NB4 (cell line): ENCODE data around the gene MCF2.

Source experiments
- DNase-seq: peaks from one replicate; pipeline ENCODE4 v3.0.0; 2010; ENCODE audit warnings: low read depth
- H3K4me3 ChIP-seq: one replicate; pipeline ENCODE4 v1.5.1; 2011; ENCODE audit warnings: mild to moderate bottlenecking, low read depth, low read length, moderate library complexity
- MAX ChIP-seq: IDR thresholded peaks from 2 replicates; pipeline ENCODE4 v1.6.1; 2011; ENCODE audit warnings: low read depth, low read length
- MYC ChIP-seq: IDR thresholded peaks from 2 replicates; pipeline ENCODE4 v1.6.1; 2011; ENCODE audit warnings: low read depth, low read length
- POLR2A ChIP-seq: IDR thresholded peaks from 2 replicates; pipeline ENCODE4 v1.6.1; 2011; ENCODE audit warnings: mild to moderate bottlenecking; ENCODE audit not compliant: insufficient read length; ENCODE audit errors: extremely low read depth
- TF ChIP-seq, protein P1 (sequence below): IDR thresholded peaks from one replicate; pipeline ENCODE4 v1.5.1; 2012; ENCODE audit warnings: low read depth, low read length

MCF2 gene

GRCh38 chrX:139736151-139736550 is 28.2 kb upstream of the MCF2 start:
- no peak overlapping the region for H3K4me3 ChIP-seq
- no peak for DNase-seq
- no peak for TF ChIP-seq MAX
- no peak for TF ChIP-seq POLR2A
- TF ChIP-seq MYC: no peak
- TF ChIP-seq, protein P1, sequence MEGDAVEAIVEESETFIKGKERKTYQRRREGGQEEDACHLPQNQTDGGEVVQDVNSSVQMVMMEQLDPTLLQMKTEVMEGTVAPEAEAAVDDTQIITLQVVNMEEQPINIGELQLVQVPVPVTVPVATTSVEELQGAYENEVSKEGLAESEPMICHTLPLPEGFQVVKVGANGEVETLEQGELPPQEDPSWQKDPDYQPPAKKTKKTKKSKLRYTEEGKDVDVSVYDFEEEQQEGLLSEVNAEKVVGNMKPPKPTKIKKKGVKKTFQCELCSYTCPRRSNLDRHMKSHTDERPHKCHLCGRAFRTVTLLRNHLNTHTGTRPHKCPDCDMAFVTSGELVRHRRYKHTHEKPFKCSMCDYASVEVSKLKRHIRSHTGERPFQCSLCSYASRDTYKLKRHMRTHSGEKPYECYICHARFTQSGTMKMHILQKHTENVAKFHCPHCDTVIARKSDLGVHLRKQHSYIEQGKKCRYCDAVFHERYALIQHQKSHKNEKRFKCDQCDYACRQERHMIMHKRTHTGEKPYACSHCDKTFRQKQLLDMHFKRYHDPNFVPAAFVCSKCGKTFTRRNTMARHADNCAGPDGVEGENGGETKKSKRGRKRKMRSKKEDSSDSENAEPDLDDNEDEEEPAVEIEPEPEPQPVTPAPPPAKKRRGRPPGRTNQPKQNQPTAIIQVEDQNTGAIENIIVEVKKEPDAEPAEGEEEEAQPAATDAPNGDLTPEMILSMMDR: no peak

DNA sequence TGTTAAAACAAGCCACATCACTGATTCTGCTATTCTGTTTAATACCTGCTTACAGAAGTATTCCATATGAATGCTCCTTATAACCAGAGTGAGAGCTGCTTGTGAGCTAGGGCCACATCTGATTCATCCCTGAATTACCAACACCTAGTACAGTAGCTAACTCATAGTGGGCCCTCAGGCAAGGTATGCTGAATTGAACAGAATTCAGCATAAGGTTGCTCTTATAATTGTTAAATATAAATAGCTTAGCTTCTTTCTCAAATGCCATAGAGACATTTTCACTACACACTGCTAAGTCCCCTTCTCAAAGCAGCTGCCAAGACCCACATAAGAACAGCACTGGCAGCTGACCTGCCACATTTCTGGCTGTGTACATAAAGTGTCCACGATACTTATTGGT is 27.0 kb upstream of the MCF2 start:
- DNase-seq: no peak
- TF ChIP-seq MAX (no peak), MYC (no peak)
- no peak overlapping the region for H3K4me3 ChIP-seq

DNA sequence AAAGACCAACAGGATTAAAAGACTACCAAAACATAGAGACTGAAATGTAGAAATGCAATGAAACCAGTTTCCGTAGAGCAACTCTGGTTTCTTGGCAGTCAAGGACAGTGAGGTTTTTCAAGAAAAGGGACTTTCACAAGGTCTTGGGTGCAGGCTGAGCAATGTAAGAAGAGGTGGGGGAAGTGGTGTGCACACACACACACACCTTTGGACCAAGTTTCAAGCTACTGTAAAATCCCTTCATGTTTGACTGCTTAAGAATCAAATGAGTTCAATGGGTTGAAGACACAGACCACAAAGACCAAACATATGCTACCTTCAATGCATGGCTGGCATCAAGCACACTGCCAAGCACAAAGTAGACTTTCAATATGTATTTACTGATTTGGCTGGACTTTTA is 17.8 kb upstream of the MCF2 start:
- no peak for DNase-seq
- TF ChIP-seq MAX (no peak), MYC (no peak), POLR2A (no peak)
- TF ChIP-seq, protein P1: no peak
- no peak overlapping the region for H3K4me3 ChIP-seq

GRCh38 chrX:139724626-139725025 is 16.7 kb upstream of the MCF2 start:
- TF ChIP-seq POLR2A: no peak
- TF ChIP-seq, protein P1: no peak
- no peak for TF ChIP-seq MYC
- no peak for TF ChIP-seq MAX
- no peak for DNase-seq
- H3K4me3 ChIP-seq: no peak overlapping the region

DNA sequence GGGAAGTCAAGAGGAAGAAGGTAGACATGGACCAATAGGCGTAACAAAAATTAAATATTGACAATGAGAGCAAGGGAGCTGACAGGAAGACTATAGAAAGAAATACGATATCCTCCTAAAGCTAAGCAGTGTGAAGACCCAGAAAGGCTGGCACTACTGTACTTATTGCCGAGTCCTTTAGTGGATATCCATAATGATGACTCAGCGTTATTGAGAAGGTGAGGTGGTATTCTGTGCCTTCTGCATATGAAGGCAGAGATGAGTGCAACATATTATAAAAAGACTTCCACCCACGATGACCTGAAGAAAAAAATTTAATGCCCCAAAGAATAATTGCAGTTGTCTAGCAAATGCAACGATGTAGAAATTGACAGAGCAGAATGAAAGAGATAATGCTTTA is 13.0 kb upstream of the MCF2 start:
- TF ChIP-seq MAX: no peak
- TF ChIP-seq, protein P1: no peak
- no peak for TF ChIP-seq POLR2A
- no peak for TF ChIP-seq MYC
- DNase-seq: no peak
- no peak overlapping the region for H3K4me3 ChIP-seq

- no peak for DNase-seq
- no peak for TF ChIP-seq MAX
- no peak for TF ChIP-seq POLR2A
- TF ChIP-seq MYC: no peak
- TF ChIP-seq, protein P1: no peak
- H3K4me3 ChIP-seq: no peak overlapping the region
These were observed 12.2 kb upstream of the MCF2 start for GRCh38 chrX:139720136-139720535.
